DND-41 (cell line): ENCODE data around the gene DMPK.

Experiments
- CTCF ChIP-seq: IDR thresholded peaks from 2 replicates; pipeline ENCODE4 v1.5.1; 2012; ENCODE audit warnings: borderline replicate concordance, low read length, moderate library complexity, mild to moderate bottlenecking; ENCODE audit not compliant: poor library complexity, severe bottlenecking; ENCODE audit errors: extremely low read depth
- EZH2 ChIP-seq: IDR thresholded peaks from 3 replicates; pipeline ENCODE4 v1.6.1; 2012; ENCODE audit warnings: borderline replicate concordance, low read depth, mild to moderate bottlenecking, moderate library complexity, low read length, inconsistent platforms; ENCODE audit not compliant: severe bottlenecking

- no peak for TF ChIP-seq EZH2
- no peak for TF ChIP-seq CTCF
These were observed 2.8 kb upstream of the DMPK start for GRCh38 chr19:45785097-45785496.
